GM23248 (cell line): ENCODE measurements around the gene NOTCH1.

Experiments
- EZH2 ChIP-seq: fragments of 200-600 bp; sonication (generic); IDR thresholded peaks from 2 replicates; pipeline ENCODE4 v1.6.1; 2018; ENCODE audit warnings: antibody characterized with exemption, mild to moderate bottlenecking; ENCODE audit not compliant: insufficient read depth, poor library complexity, severe bottlenecking
- EZH2phosphoT487 ChIP-seq: fragments of 200-600 bp; sonication (generic); IDR thresholded peaks from 2 replicates; pipeline ENCODE4 v1.6.1; 2018; ENCODE audit warnings: antibody characterized with exemption, moderate library complexity, mild to moderate bottlenecking, low read depth; ENCODE audit not compliant: insufficient read depth

GRCh38 chr9:136471802-136472487 lies 73.9 kb downstream of the NOTCH1 start:
- no peak for TF ChIP-seq EZH2phosphoT487
- no peak for TF ChIP-seq EZH2
